Fibroblast of skin of left biceps (primary cell): ENCODE measurements around the gene FBXO3.
"Not testable (repeated sequence)": the region's sequence is repeated elsewhere in the genome, so short reads cannot be mapped to it uniquely, and the experiment has no call there.

Experiments used
- DNase-seq, 2 experiments: peaks; one replicate each; pipeline ENCODE4 v3.0.0-alpha.2; 2013; ENCODE audit warnings: low read depth in 2 of 2

Gene FBXO3

GRCh38 chr11:33772300-33772699 lies 2.0 kb downstream of the FBXO3 start:
- DNase-seq: no peak

GRCh38 chr11:33770236-33770635 lies 4.1 kb downstream of the FBXO3 start:
- DNase-seq: no peak

- DNase-seq: no peak
These were observed 4.8 kb downstream of the FBXO3 start for GRCh38 chr11:33769542-33769941.

GRCh38 chr11:33767624-33768023 lies 6.7 kb downstream of the FBXO3 start:
- DNase-seq: no peak

GRCh38 chr11:33766085-33766484 lies 8.2 kb downstream of the FBXO3 start:
- DNase-seq: no peak

- DNase-seq: no peak
These were observed 12.8 kb downstream of the FBXO3 start for GRCh38 chr11:33761471-33761870.

GRCh38 chr11:33753304-33753967 lies 20.9 kb downstream of the FBXO3 start:
- DNase-seq: no peak

- DNase-seq: no peak
These were observed 22.4 kb downstream of the FBXO3 start for GRCh38 chr11:33751878-33752277.

GRCh38 chr11:33747979-33748378 lies 26.3 kb downstream of the FBXO3 start:
- DNase-seq: no peak

GRCh38 chr11:33743291-33743690 lies 31.0 kb downstream of the FBXO3 start:
- DNase-seq: no peak

GRCh38 chr11:33742249-33742851 lies 32.0 kb downstream of the FBXO3 start:
- no peak for DNase-seq

- DNase-seq: no peak
These were observed 32.5 kb downstream of the FBXO3 start for GRCh38 chr11:33741806-33742205.

GRCh38 chr11:33737362-33737821 lies 36.9 kb downstream of the FBXO3 start:
- no peak for DNase-seq

GRCh38 chr11:33736148-33736812 lies 38.0 kb downstream of the FBXO3 start, which contains the start of gene CD59:
Gene CD59, minus strand, starts transcription at chr11:33736423. Its CDS starts 13,978 bp downstream, at chr11:33722445.
- DNase-seq: peak; percentile 60 to 71

GRCh38 chr11:33735271-33736147 lies 38.8 kb downstream of the FBXO3 start:
- DNase-seq: no peak

GRCh38 chr11:33734441-33735270 lies 39.7 kb downstream of the FBXO3 start:
- no peak for DNase-seq

- no peak for DNase-seq
These were observed 40.3 kb downstream of the FBXO3 start for GRCh38 chr11:33733980-33734379.

- DNase-seq: no peak
These were observed 42.4 kb downstream of the FBXO3 start for GRCh38 chr11:33731723-33732531.

GRCh38 chr11:33730716-33731115 lies 43.6 kb downstream of the FBXO3 start:
- no peak for DNase-seq

- not testable (repeated sequence) for DNase-seq
These were observed 45.2 kb downstream of the FBXO3 start for GRCh38 chr11:33729072-33729664.
